ENCODE results near the gene KIF21A. TPM values are rescaled to one million over a fixed set of nuclear protein-coding genes. Genes with fewer than 3 reads are reported as not detected.

KIF21A gene
- total and polyA plus RNA-seq, 2 of the 13 experiments (the other 11 are each of a cell fraction or from before 2014, with no cell fraction given), result 20.6 to 39.7 TPM

DNA sequence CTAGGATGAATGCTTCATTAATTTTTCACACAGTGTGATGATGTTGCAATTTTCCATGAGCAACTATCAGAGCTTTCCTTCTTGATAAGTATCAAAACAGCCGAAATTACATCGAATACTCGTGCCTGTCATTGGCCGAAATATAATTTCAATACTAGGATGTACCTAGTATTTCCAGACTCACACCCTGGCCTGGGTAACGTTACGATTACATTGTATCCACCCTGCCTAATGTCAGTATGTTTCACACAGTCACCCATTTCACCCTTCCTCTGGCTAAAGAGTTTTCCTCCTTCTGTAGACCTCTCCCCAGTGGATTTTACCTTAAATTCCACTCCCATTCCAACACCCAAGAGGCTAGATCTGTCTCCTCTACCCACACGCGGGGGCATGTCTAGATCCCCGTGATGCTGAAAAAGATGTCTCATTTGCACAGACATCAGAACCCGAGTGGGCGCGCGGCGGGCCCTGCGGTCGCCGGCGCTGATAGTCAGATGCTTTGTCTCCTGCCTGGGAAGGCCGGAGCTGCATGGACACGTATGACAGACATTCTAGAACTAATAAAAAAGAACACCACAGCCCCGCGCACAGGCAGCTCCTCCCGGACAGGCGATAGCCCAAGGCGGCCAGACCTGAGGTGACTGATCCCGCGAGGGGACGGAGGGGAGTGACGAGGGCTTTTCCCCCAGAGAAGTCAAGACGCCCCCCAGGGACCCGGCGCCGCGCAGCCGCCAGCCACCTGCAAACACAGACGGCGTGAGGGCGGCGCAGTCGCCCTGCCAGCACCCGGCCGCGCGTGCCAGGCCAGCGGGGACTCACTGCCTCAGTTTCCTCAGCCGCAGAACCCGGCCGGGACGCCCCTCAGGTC, 723 bp downstream of the KIF21A start (continued):
- TF ChIP-seq THYN1 (CRISPR knock-in tag; IDR thresholded peaks at IDR 0.05; ENCODE audit: borderline replicate concordance, low read depth), result no peak
- TF ChIP-seq NCOA5 (CRISPR knock-in tag; IDR thresholded peaks at IDR 0.05), result no peak
- TF ChIP-seq, protein P1, sequence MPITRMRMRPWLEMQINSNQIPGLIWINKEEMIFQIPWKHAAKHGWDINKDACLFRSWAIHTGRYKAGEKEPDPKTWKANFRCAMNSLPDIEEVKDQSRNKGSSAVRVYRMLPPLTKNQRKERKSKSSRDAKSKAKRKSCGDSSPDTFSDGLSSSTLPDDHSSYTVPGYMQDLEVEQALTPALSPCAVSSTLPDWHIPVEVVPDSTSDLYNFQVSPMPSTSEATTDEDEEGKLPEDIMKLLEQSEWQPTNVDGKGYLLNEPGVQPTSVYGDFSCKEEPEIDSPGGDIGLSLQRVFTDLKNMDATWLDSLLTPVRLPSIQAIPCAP (CRISPR knock-in tag; IDR thresholded peaks at IDR 0.05; ENCODE audit: low read depth), result no peak
- TF ChIP-seq, protein P2, sequence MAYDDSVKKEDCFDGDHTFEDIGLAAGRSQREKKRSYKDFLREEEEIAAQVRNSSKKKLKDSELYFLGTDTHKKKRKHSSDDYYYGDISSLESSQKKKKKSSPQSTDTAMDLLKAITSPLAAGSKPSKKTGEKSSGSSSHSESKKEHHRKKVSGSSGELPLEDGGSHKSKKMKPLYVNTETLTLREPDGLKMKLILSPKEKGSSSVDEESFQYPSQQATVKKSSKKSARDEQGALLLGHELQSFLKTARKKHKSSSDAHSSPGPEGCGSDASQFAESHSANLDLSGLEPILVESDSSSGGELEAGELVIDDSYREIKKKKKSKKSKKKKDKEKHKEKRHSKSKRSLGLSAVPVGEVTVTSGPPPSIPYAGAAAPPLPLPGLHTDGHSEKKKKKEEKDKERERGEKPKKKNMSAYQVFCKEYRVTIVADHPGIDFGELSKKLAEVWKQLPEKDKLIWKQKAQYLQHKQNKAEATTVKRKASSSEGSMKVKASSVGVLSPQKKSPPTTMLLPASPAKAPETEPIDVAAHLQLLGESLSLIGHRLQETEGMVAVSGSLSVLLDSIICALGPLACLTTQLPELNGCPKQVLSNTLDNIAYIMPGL (CRISPR knock-in tag; IDR thresholded peaks at IDR 0.05; ENCODE audit: borderline replicate concordance in 1 of 2, low read depth in 1 of 2), result peak in 1 of 2 experiments; percentile 55; a peak in 1 of 4 replicates
- TF ChIP-seq MATR3 (CRISPR knock-in tag; IDR thresholded peaks at IDR 0.05), result no peak
- no peak for TF ChIP-seq SMAD1 (CRISPR knock-in tag; IDR thresholded peaks at IDR 0.05; ENCODE audit: borderline replicate concordance, low read depth)
- TF ChIP-seq POLR2A (IDR thresholded peaks at IDR 0.05; ENCODE audit: insufficient read depth in 1 of 2, low read depth in 2 of 2, low read length in 2 of 2), result no peak
- TF ChIP-seq GABPA (IDR thresholded peaks at IDR 0.05; ENCODE audit: low read depth, low read length), result no peak
- no peak for TF ChIP-seq GABPA (CRISPR knock-in tag; IDR thresholded peaks at IDR 0.05; ENCODE audit: low read depth)
- no peak for TF ChIP-seq SYNCRIP (IDR thresholded peaks at IDR 0.05; ENCODE audit: insufficient read depth, low read depth, low read length)
- TF ChIP-seq, protein P3, sequence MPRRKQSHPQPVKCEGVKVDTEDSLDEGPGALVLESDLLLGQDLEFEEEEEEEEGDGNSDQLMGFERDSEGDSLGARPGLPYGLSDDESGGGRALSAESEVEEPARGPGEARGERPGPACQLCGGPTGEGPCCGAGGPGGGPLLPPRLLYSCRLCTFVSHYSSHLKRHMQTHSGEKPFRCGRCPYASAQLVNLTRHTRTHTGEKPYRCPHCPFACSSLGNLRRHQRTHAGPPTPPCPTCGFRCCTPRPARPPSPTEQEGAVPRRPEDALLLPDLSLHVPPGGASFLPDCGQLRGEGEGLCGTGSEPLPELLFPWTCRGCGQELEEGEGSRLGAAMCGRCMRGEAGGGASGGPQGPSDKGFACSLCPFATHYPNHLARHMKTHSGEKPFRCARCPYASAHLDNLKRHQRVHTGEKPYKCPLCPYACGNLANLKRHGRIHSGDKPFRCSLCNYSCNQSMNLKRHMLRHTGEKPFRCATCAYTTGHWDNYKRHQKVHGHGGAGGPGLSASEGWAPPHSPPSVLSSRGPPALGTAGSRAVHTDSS (CRISPR knock-in tag; conservative IDR thresholded peaks at IDR 0.05), result no peak
- TF ChIP-seq ZNF839 (CRISPR knock-in tag; IDR thresholded peaks at IDR 0.05; ENCODE audit: borderline replicate concordance), result 0 out of 2 replicates have a peak, but pooled peaks have one; percentile 11
- TF ChIP-seq, protein P4, sequence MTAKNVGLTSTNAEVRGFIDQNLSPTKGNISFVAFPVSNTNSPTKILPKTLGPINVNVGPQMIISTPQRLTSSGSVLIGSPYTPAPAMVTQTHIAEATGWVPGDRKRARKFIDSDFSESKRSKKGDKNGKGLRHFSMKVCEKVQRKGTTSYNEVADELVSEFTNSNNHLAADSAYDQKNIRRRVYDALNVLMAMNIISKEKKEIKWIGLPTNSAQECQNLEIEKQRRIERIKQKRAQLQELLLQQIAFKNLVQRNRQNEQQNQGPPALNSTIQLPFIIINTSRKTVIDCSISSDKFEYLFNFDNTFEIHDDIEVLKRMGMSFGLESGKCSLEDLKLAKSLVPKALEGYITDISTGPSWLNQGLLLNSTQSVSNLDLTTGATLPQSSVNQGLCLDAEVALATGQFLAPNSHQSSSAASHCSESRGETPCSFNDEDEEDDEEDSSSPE (CRISPR knock-in tag; IDR thresholded peaks at IDR 0.05), result no peak
- TF ChIP-seq ZBTB3 (CRISPR knock-in tag; IDR thresholded peaks at IDR 0.05; ENCODE audit: borderline replicate concordance, low read depth), result no peak
- TF ChIP-seq, protein P5, sequence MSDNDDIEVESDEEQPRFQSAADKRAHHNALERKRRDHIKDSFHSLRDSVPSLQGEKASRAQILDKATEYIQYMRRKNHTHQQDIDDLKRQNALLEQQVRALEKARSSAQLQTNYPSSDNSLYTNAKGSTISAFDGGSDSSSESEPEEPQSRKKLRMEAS (IDR thresholded peaks at IDR 0.05), result no peak
- TF ChIP-seq, protein P6, sequence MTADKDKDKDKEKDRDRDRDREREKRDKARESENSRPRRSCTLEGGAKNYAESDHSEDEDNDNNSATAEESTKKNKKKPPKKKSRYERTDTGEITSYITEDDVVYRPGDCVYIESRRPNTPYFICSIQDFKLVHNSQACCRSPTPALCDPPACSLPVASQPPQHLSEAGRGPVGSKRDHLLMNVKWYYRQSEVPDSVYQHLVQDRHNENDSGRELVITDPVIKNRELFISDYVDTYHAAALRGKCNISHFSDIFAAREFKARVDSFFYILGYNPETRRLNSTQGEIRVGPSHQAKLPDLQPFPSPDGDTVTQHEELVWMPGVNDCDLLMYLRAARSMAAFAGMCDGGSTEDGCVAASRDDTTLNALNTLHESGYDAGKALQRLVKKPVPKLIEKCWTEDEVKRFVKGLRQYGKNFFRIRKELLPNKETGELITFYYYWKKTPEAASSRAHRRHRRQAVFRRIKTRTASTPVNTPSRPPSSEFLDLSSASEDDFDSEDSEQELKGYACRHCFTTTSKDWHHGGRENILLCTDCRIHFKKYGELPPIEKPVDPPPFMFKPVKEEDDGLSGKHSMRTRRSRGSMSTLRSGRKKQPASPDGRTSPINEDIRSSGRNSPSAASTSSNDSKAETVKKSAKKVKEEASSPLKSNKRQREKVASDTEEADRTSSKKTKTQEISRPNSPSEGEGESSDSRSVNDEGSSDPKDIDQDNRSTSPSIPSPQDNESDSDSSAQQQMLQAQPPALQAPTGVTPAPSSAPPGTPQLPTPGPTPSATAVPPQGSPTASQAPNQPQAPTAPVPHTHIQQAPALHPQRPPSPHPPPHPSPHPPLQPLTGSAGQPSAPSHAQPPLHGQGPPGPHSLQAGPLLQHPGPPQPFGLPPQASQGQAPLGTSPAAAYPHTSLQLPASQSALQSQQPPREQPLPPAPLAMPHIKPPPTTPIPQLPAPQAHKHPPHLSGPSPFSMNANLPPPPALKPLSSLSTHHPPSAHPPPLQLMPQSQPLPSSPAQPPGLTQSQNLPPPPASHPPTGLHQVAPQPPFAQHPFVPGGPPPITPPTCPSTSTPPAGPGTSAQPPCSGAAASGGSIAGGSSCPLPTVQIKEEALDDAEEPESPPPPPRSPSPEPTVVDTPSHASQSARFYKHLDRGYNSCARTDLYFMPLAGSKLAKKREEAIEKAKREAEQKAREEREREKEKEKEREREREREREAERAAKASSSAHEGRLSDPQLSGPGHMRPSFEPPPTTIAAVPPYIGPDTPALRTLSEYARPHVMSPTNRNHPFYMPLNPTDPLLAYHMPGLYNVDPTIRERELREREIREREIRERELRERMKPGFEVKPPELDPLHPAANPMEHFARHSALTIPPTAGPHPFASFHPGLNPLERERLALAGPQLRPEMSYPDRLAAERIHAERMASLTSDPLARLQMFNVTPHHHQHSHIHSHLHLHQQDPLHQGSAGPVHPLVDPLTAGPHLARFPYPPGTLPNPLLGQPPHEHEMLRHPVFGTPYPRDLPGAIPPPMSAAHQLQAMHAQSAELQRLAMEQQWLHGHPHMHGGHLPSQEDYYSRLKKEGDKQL (CRISPR knock-in tag; IDR thresholded peaks at IDR 0.05; ENCODE audit: low read depth), result no peak
- no peak for TF ChIP-seq HNF4A (CRISPR knock-in tag; IDR thresholded peaks at IDR 0.05)
